A673 (cell line): Measurements from ENCODE around the gene CAP2.

Source experiments
- CTCF ChIP-seq: fragments of 300-800, 200-600 bp; sonication (generic); conservative IDR thresholded peaks from 2 replicates; pipeline ENCODE4 v1.5.1; 2017; ENCODE audit warnings: low read depth, mild to moderate bottlenecking, antibody characterized with exemption, low read length, moderate library complexity, mixed read lengths
- EZH2 ChIP-seq: fragments of 200-600 bp; sonication (generic); IDR thresholded peaks from 2 replicates; pipeline ENCODE4 v1.6.1; 2017; ENCODE audit warnings: borderline replicate concordance, low read depth, mild to moderate bottlenecking, mixed read lengths, antibody characterized with exemption, low read length; ENCODE audit not compliant: poor library complexity, severe bottlenecking

- TF ChIP-seq CTCF (no peak), EZH2 (no peak)
Observed at GRCh38 chr6:17442196-17442595, 48.8 kb downstream of the CAP2 start.
